Mesenteric fat pad (tissue), 1 donor: ENCODE results near the gene NOG. TPM values are rescaled to one million over a fixed set of nuclear protein-coding genes. Genes with fewer than 3 reads are reported as not detected.

ENCODE experiments used
- DNase-seq: peaks from one replicate; pipeline ENCODE4 v3.0.0-alpha.2; 2020; ENCODE audit warnings: low spot score
- long read RNA-seq: library from polyadenylated mRNA; unstranded; transcript quantifications from one replicate; pipeline ENCODE4 v2.0.0, GENCODE V29; 2020
- total RNA-seq: library from RNA; stranded (reverse); fragmentation: NEBNext Ultra II Directional; extraction: Animal tissue kit (Norgen Biotek cat#: 25700); gene quantifications from one replicate; pipeline ENCODE4 v1.2.1, GENCODE V29; 2021
- donor health status: DM: yes; HTN: yes; CAD: no.

The NOG gene
- 0.74 TPM for total RNA-seq
- long read RNA-seq = 0 reads

GRCh38 chr17:56593646-56594319 lies at the start of gene NOG:
TSS of gene NOG (plus strand) at chr17:56593699. CDS start at chr17:56594224, 525 bp downstream.
- DNase-seq = no peak

GRCh38 chr17:56545106-56545505 lies 48.4 kb upstream of the NOG start:
- DNase-seq = no peak

- DNase-seq = no peak
Observed at GRCh38 chr17:56545930-56546329, 47.6 kb upstream of the NOG start.

GRCh38 chr17:56548661-56549060 lies 44.8 kb upstream of the NOG start:
- DNase-seq = no peak

- DNase-seq = no peak
Observed at GRCh38 chr17:56549501-56549900, 44.0 kb upstream of the NOG start.

- DNase-seq = no peak
Observed at GRCh38 chr17:56557682-56558081, 35.8 kb upstream of the NOG start.

GRCh38 chr17:56558088-56558487 lies 35.4 kb upstream of the NOG start:
- DNase-seq = no peak

- DNase-seq = no peak
Observed at GRCh38 chr17:56570199-56570598, 23.3 kb upstream of the NOG start.

GRCh38 chr17:56571456-56571855 lies 22.0 kb upstream of the NOG start:
- DNase-seq = no peak

- DNase-seq = no peak
Observed at GRCh38 chr17:56577190-56577842, 16.2 kb upstream of the NOG start.

- DNase-seq = no peak
Observed at GRCh38 chr17:56577843-56578204, 15.7 kb upstream of the NOG start.

GRCh38 chr17:56581635-56582627 lies 11.6 kb upstream of the NOG start:
- no peak for DNase-seq

- no peak for DNase-seq
Observed at GRCh38 chr17:56583772-56584171, 9.7 kb upstream of the NOG start.

GRCh38 chr17:56587298-56587697 lies 6.2 kb upstream of the NOG start:
- DNase-seq = no peak

GRCh38 chr17:56592487-56593085 lies 913 bp upstream of the NOG start:
- DNase-seq = peak; percentile 92

GRCh38 chr17:56593086-56593645 lies 333 bp upstream of the NOG start:
- DNase-seq = no peak

- DNase-seq = no peak
Observed at GRCh38 chr17:56594320-56595107, 1.0 kb downstream of the NOG start.

- DNase-seq = no peak
Observed at GRCh38 chr17:56595108-56595418, 1.6 kb downstream of the NOG start.

GRCh38 chr17:56595831-56596690 lies 2.6 kb downstream of the NOG start:
- no peak for DNase-seq
